Breast epithelium (tissue), 3 donors: ENCODE data around the gene SYNGR3.

ENCODE experiments used
- POLR2A ChIP-seq: fragments of 450-650 bp; IDR thresholded peaks from one replicate; pipeline ENCODE4 v1.6.1; 2016; ENCODE audit warnings: antibody characterized with exemption, mild to moderate bottlenecking, moderate library complexity
- TF ChIP-seq, protein P1 (sequence below), 3 donors: fragments of 450-650 bp; IDR thresholded peaks; one replicate each; pipeline ENCODE4 v1.5.1; 2016 to 2017; ENCODE audit warnings: antibody characterized with exemption in 3 of 3, mild to moderate bottlenecking in 3 of 3, moderate library complexity in 3 of 3

DNA sequence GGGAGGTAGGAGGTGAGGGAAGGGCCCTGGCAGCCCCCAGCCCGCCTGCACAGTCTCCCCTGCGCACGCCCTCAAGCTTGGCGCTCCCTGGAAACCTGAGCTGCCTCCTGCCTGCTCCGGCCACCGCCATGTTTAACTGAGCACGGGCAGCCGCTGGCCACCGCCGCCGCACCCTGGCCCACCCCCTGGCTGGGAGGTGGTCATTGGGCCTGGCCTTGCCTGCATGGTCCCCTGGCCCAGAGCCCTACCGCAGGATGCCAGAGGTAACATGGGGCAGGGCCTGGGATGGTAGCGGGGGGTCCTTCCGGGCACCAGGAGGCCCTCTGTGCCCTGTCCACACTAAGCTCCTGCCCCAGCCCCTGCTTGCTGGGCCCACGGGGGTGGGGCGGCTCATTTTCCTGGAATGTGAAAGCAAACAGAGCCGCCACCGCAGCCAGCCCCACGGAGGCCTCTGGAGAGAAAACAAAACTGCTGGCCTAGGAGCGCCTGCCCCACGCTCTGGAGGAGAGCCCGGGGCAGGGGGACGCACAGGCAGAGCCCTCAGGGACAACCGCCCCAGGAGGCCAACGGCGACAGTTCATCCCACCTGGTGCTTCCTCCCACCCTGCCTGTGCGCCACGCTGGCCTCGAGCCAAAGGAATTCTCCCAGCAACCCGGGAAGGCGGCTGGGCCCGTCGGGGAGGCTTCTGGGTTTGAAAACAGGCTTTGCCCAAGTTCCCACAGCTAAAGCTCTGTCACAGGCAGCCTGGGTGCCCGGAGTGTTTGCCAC lies 45.8 kb downstream of the SYNGR3 start:
- TF ChIP-seq, protein P1, sequence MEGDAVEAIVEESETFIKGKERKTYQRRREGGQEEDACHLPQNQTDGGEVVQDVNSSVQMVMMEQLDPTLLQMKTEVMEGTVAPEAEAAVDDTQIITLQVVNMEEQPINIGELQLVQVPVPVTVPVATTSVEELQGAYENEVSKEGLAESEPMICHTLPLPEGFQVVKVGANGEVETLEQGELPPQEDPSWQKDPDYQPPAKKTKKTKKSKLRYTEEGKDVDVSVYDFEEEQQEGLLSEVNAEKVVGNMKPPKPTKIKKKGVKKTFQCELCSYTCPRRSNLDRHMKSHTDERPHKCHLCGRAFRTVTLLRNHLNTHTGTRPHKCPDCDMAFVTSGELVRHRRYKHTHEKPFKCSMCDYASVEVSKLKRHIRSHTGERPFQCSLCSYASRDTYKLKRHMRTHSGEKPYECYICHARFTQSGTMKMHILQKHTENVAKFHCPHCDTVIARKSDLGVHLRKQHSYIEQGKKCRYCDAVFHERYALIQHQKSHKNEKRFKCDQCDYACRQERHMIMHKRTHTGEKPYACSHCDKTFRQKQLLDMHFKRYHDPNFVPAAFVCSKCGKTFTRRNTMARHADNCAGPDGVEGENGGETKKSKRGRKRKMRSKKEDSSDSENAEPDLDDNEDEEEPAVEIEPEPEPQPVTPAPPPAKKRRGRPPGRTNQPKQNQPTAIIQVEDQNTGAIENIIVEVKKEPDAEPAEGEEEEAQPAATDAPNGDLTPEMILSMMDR (IDR thresholded peaks at IDR 0.05) = peak in 1 of 3 donors; percentile 7
- no peak for TF ChIP-seq POLR2A
